DOHH2 (cell line): ENCODE results near the gene MAGEF1.

ENCODE experiments used
- H3F3A ChIP-seq: fragments of 200-600 bp; sonication (generic), shearing (Covaris generic); 2 replicates; pipeline ENCODE4 v1.6.0; 2016; ENCODE audit warnings: antibody characterized with exemption, mild to moderate bottlenecking; ENCODE audit not compliant: control insufficient read depth, insufficient read depth
- H3K27ac ChIP-seq: fragments of 200-600 bp; sonication (generic); 2 replicates; pipeline ENCODE4 v1.5.1; 2014; ENCODE audit warnings: low read depth, mild to moderate bottlenecking, low read length, moderate library complexity
- H3K27me3 ChIP-seq: fragments of 200-600 bp; sonication (generic); 2 replicates; pipeline ENCODE4 v1.6.1; 2014; ENCODE audit warnings: mild to moderate bottlenecking, low read length, mixed read lengths; ENCODE audit not compliant: control insufficient read depth
- H3K36me3 ChIP-seq: fragments of 200-600 bp; sonication (generic); 2 replicates; pipeline ENCODE4 v1.6.1; 2014; ENCODE audit warnings: mild to moderate bottlenecking, low read length, moderate library complexity, mixed read lengths; ENCODE audit not compliant: control insufficient read depth
- H3K4me1 ChIP-seq: fragments of 200-600 bp; sonication (generic); 2 replicates; pipeline ENCODE4 v1.6.1; 2014; ENCODE audit warnings: mild to moderate bottlenecking, low read length, mixed read lengths; ENCODE audit not compliant: control insufficient read depth
- H3K4me2 ChIP-seq: fragments of 200-600 bp; sonication (generic); 2 replicates; pipeline ENCODE4 v1.6.0; 2014; ENCODE audit warnings: mild to moderate bottlenecking, low read length, moderate library complexity
- H3K4me3 ChIP-seq: fragments of 200-600 bp; sonication (generic); 2 replicates; pipeline ENCODE4 v1.5.1; 2014; ENCODE audit warnings: mild to moderate bottlenecking, low read length, mixed read lengths
- H3K79me2 ChIP-seq: fragments of 200-600 bp; sonication (generic); 2 replicates; pipeline ENCODE4 v1.6.1; 2014; ENCODE audit warnings: mild to moderate bottlenecking, low read length, mixed read lengths; ENCODE audit not compliant: control insufficient read depth
- H3K9me2 ChIP-seq: fragments of 200-600 bp; sonication (generic); replicated peaks from 2 replicates; pipeline ENCODE4 v1.6.1; 2014; ENCODE audit warnings: mild to moderate bottlenecking, low read length, mixed read lengths; ENCODE audit not compliant: control insufficient read depth
- H3K9me3 ChIP-seq: fragments of 200-600 bp; sonication (generic); 2 replicates; pipeline ENCODE4 v1.6.1; 2014; ENCODE audit warnings: antibody characterized with exemption, low read length, mixed read lengths; ENCODE audit not compliant: control insufficient read depth, insufficient read depth
- H4K20me1 ChIP-seq: fragments of 200-600 bp; sonication (generic); 2 replicates; pipeline ENCODE4 v1.6.0; 2014; ENCODE audit warnings: low read depth, mild to moderate bottlenecking, antibody characterized with exemption, low read length, moderate library complexity; ENCODE audit not compliant: control insufficient read depth, insufficient read depth
- CTCF ChIP-seq: fragments of 200-600 bp; sonication (generic); IDR thresholded peaks from one replicate; pipeline ENCODE4 v1.5.1; 2014; ENCODE audit warnings: antibody characterized with exemption, mild to moderate bottlenecking, low read depth, low read length; ENCODE audit not compliant: poor library complexity, severe bottlenecking
- EZH2phosphoT487 ChIP-seq: fragments of 200-600 bp; sonication (generic); IDR thresholded peaks from 2 replicates; pipeline ENCODE4 v1.6.1; 2017; ENCODE audit warnings: borderline replicate concordance, mild to moderate bottlenecking, antibody characterized with exemption, low read length, moderate library complexity, mixed read lengths

Gene MAGEF1

GRCh38 chr3:184738982-184739381, 27.1 kb upstream of the MAGEF1 start:
- Histone ChIP-seq H3K9me2 (no peaks in the 10 kb centered on the region), H3K9me3 (no peaks in the 10 kb centered on the region), H3K27me3 (no peaks in the 10 kb centered on the region), H4K20me1 (no peaks in the 10 kb centered on the region), H3K4me1 (no peaks in the 10 kb centered on the region), H3K79me2 (no peaks in the 10 kb centered on the region), H3K27ac (no peak overlapping the region), H3K36me3 (no peaks in the 10 kb centered on the region), H3K4me2 (no peak overlapping the region), H3K4me3 (no peak overlapping the region), H3F3A (no peaks in the 10 kb centered on the region)
- TF ChIP-seq CTCF, result no peak
- TF ChIP-seq EZH2phosphoT487, result no peak

DNA sequence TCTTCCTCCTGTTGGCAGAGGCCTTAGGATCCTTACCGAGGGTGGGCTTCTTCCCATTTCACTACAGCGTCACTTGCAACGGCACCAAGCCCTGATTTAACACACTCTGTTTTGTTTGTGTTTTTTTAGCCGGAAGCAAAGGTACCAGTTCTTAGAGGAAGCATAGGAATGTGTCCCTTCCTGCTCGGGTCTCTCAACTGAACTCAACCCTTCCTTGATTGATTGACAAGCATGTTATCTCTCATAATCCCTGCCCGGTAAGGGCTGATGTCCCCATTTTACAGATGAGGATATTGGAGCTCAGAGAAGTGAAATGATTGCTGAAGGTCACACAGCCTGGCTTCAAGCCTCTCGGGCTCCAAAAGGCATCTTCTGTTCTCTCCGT, 26.6 kb upstream of the MAGEF1 start:
- no peaks in the 10 kb centered on the region for H3K36me3 ChIP-seq
- no peaks in the 10 kb centered on the region for H4K20me1 ChIP-seq
- no peaks in the 10 kb centered on the region for H3K79me2 ChIP-seq
- no peak overlapping the region for H3K4me2 ChIP-seq
- TF ChIP-seq CTCF (no peak), EZH2phosphoT487 (no peak)
- no peaks in the 10 kb centered on the region for H3K27me3 ChIP-seq
- H3K9me3 ChIP-seq, result no peaks in the 10 kb centered on the region
- no peaks in the 10 kb centered on the region for H3K4me1 ChIP-seq
- no peaks in the 10 kb centered on the region for H3K9me2 ChIP-seq
- H3F3A ChIP-seq, result no peaks in the 10 kb centered on the region
- H3K27ac ChIP-seq, result no peak overlapping the region
- H3K4me3 ChIP-seq, result no peak overlapping the region

- Histone ChIP-seq H3K9me3 (no peaks in the 10 kb centered on the region), H3K27me3 (no peaks in the 10 kb centered on the region), H3F3A (no peaks in the 10 kb centered on the region), H3K27ac (no peak overlapping the region), H3K9me2 (no peaks in the 10 kb centered on the region), H3K79me2 (no peaks in the 10 kb centered on the region), H3K4me2 (no peak overlapping the region), H3K4me1 (no peaks in the 10 kb centered on the region), H3K36me3 (no peaks in the 10 kb centered on the region), H4K20me1 (no peaks in the 10 kb centered on the region), H3K4me3 (no peak overlapping the region)
- TF ChIP-seq CTCF (no peak), EZH2phosphoT487 (no peak)
Measured at GRCh38 chr3:184737641-184738505, 26.0 kb upstream of the MAGEF1 start.
